Measurements from ENCODE around the gene AMER2.

- no peak for TF ChIP-seq CTCF (IDR thresholded peaks at IDR 0.05; ENCODE audit: poor library complexity, severe bottlenecking)
- TF ChIP-seq RAD21 (conservative IDR thresholded peaks at IDR 0.05): no peak
- no peak for TF ChIP-seq SMC3 (conservative IDR thresholded peaks at IDR 0.05; ENCODE audit: poor library complexity)
- no peak for TF ChIP-seq POLR2AphosphoS5 (IDR thresholded peaks at IDR 0.05)
- TF ChIP-seq EP300 (conservative IDR thresholded peaks at IDR 0.05; ENCODE audit: poor library complexity, severe bottlenecking): no peak
- no peak for TF ChIP-seq EZH2 (IDR thresholded peaks at IDR 0.05; ENCODE audit: borderline replicate concordance, insufficient read depth, low read length, poor library complexity, severe bottlenecking)
- no peak for TF ChIP-seq TAF1 (IDR thresholded peaks at IDR 0.05; ENCODE audit: low read depth)
These were observed 2.0 kb downstream of the AMER2 start for GRCh38 chr13:25169951-25170553.

Measured in neural cell (in vitro differentiated cells).